ENCODE measurements around the gene PLXNB2.

Gene PLXNB2

GRCh38 chr22:50310949-50311444 lies 3.6 kb upstream of the PLXNB2 start:
- DNase-seq, result no peak

GRCh38 chr22:50310031-50310722 lies 2.7 kb upstream of the PLXNB2 start:
- DNase-seq, result no peak

GRCh38 chr22:50309601-50309991 lies 2.1 kb upstream of the PLXNB2 start:
- DNase-seq, result no peak

GRCh38 chr22:50308986-50309600 lies 1.6 kb upstream of the PLXNB2 start:
- DNase-seq, result no peak

GRCh38 chr22:50308597-50308935 lies 1.1 kb upstream of the PLXNB2 start:
- no peak for DNase-seq

- no peak for DNase-seq
These were observed 597 bp upstream of the PLXNB2 start for GRCh38 chr22:50307890-50308596.

- no peak for DNase-seq
These were observed 1.4 kb downstream of the PLXNB2 start for GRCh38 chr22:50305923-50306566.

GRCh38 chr22:50305393-50305922 lies 2.0 kb downstream of the PLXNB2 start:
- DNase-seq, result no peak

GRCh38 chr22:50304528-50305392 lies 2.7 kb downstream of the PLXNB2 start:
- DNase-seq, result no peak

GRCh38 chr22:50303848-50304527 lies 3.5 kb downstream of the PLXNB2 start:
- no peak for DNase-seq

GRCh38 chr22:50303515-50303847 lies 4.0 kb downstream of the PLXNB2 start:
- DNase-seq, result no peak

- DNase-seq, result no peak
These were observed 4.9 kb downstream of the PLXNB2 start for GRCh38 chr22:50302564-50302963.

GRCh38 chr22:50302041-50302541 lies 5.4 kb downstream of the PLXNB2 start:
- no peak for DNase-seq

- DNase-seq, result no peak
These were observed 5.9 kb downstream of the PLXNB2 start for GRCh38 chr22:50301581-50301991.

GRCh38 chr22:50300620-50301257 lies 6.7 kb downstream of the PLXNB2 start:
- no peak for DNase-seq

GRCh38 chr22:50299785-50300619 lies 7.4 kb downstream of the PLXNB2 start:
- DNase-seq, result no peak

- DNase-seq, result no peak
These were observed 8.3 kb downstream of the PLXNB2 start for GRCh38 chr22:50298937-50299784.

- DNase-seq, result no peak
These were observed 9.2 kb downstream of the PLXNB2 start for GRCh38 chr22:50298266-50298637.
